ENCODE results near the gene GPR132.

DNA sequence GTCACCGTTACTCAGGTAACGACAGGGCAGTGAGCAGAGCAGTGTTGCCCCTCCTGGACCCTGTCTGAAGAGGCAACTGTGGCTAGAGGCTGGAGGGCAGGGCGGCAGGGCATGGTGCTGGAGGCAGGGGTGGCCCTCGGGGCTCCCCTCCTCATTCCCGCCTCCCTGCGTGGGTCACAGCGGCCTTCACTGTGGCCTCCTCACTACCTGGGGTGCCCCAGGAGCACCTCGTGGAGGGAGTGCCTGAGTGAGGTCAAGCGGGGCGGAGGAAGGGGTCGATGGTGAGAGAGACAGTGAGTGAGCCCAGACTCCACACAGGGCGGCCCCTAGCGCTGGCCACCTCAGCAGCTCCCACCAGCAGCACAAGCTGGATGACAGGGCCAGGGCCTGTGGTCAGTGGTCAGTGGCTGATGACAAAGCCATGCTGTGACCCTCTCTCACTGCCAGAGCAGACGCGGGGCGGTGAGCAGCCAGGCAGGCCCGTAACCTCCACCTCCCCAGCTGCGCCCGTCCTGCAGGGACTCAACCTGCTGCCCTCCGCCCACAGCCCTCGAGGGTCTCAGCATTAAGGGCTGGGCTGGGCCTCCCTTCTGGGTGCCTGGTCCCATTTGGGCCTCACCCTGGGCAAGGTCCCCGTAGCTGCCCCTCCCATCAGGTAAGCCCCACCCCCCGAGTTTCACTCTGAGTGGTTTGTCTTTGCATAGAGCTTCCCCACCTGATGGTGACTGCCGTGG is 17.8 kb downstream of the GPR132 start:
- TF ChIP-seq TCF7L2 (IDR thresholded peaks at IDR 0.05; ENCODE audit: low read depth, low read length) (no peak), POLR2AphosphoS5 (IDR thresholded peaks at IDR 0.05; ENCODE audit: low read depth, low read length) (no peak)
